ENCODE data around the gene ZDHHC20.

DNA sequence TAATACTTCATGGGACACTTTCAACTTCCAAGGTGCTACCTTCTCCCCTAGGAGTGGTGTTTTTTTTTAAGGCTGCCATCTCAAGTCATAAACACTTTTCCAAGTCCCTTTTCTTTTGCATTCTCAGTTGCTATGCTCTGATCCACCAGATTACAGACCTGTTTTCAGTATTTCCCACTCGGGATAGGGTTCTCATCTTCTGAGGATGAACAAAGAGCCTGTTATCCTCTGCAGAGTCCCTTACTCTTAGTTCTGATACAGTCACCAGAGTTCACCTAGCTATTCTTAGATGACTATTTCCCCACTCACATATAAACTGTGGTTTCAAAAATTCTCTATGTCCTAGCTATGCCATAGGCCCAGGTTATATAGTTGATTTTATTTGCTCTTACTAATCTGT is 15.9 kb downstream of the ZDHHC20 start:
- TF ChIP-seq TAF1 (IDR thresholded peaks at IDR 0.05; ENCODE audit: low read depth, low read length), result no peak
- no peak for TF ChIP-seq SPI1 (IDR thresholded peaks at IDR 0.05; ENCODE audit: low read depth, low read length)
- TF ChIP-seq POLR2A (IDR thresholded peaks at IDR 0.05; ENCODE audit: low read depth, low read length), result no peak
- no peak for TF ChIP-seq POLR2AphosphoS5 (IDR thresholded peaks at IDR 0.05; ENCODE audit: low read depth, low read length)
- no peak for TF ChIP-seq POU2F2 (IDR thresholded peaks at IDR 0.05; ENCODE audit: low read depth, low read length)
- no peak for TF ChIP-seq PAX5 (IDR thresholded peaks at IDR 0.05; ENCODE audit: insufficient read depth, low read length, severe bottlenecking)

Data from GM12891 (cell line).